SIG-M5 treated with dmso at 0.1 percent for 504 hours (cell line): ENCODE data around the gene OR4D11.
"Not testable (repeated sequence)": the region's sequence is repeated elsewhere in the genome, so short reads cannot be mapped to it uniquely, and the experiment has no call there.

ENCODE experiments used
- DNase-seq: peaks from one replicate; lab custom pipeline; 2025; ENCODE audit not compliant: unreplicated experiment; lab: John Stamatoyannopoulos, UW

OR4D11 gene

DNA sequence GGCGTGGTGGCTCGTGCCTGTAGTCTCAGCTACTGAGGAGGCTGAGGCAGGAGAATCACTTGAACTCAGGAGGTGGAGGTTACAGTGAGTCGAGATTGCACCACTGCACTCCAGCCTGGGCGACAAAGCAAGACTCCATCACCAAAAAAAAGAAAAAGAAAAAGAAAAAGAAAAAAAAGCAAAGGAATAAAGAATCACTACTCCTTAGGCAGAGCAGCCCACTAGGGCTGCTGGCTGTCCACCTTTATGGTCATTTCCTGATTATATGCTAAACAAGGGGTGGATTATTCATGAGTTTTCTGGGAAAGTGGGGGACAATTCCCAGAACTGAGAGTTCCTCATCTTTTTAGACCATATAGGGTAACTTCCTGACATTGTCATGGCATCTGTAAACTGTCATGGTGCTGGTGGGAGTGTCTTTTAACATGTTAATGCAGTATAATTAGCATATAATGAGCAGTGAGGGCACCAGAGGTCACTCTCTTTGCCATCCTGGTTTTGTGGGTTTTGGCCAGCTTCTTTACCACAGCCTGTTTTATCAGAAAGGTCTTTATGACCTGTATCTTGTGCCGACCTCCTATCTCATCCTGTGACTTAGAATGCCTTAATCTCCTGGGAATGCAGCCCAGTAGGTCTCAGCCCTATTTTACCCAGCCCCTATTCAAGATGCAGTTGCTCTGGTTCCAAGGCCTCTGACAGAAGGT lies 44.4 kb downstream of the OR4D11 start:
- not testable (repeated sequence) for DNase-seq

DNA sequence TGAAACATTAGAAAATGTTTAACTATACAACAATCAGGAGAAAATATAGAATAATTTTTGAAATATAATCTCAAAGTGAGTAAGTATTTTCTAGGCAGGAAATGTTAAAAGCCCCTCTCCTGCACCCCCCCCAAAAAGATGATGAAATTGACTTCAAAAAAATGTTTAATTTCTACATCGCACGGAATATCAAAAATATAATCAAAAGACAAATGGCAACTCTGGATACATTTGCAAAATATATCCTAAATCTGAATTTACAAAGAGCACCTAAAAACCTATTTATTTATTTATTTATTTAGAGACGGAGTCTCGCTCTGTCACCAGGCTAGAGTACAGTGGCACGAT lies 44.9 kb downstream of the OR4D11 start:
- DNase-seq: no peak

DNA sequence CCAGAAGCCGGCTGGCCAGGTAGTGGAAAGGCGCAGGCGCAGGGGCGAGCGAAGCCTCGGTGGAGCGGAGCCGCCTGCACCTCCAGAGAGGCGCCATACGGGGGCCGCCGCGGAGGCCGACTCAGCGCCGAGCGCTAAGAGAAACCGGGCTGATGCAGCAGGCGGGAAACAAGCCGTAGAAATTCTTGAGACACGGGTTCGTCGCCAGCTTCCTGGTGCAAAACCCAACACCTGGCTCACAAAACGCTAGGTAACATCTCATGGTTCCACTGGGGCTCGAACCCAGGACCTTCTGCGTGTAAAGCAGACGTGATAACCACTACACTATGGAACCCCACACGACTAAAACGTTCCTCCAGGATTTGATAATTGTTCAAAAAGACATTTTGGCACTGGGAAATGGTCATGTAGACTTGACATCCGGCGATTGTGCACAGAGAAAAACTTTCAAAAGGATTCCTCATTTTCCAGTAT lies 47.0 kb downstream of the OR4D11 start:
- DNase-seq: peak; percentile 88

DNA sequence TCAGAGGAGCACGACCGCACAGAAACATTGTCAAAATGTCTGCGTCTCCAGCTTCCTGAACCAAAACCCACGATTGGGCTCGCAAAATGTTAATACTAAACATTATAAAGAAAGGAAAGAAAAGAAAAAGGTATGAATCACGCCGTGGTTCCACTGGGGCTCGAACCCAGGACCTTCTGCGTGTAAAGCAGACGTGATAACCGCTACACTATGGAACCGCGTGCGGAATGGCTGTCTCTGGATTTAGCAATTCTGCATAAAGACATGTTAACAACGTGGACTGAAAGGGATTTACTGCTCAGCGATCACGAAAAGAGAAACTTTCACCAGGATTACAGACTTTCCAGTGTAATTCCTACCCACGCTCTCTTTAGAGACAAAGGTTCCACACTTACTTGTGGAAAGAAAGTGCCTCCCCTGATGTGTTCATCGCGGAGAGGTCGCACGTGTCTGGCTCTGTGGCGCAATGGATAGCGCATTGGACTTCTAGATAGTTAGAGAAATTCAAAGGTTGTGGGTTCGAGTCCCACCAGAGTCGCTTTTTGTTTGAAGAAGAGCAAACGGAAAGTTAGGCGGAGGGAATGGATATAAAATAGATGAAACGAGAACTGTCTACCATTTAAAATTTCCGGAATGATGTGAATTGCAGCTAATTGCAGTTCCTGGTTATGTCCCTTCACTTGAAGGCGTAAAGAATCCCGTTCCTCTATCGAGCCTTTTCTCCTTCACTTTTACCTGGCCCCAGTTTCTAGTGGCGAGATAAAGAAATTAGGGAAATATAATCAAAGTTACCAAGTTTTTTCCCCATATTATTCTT lies 47.7 kb downstream of the OR4D11 start:
- DNase-seq: peak; percentile 77

DNA sequence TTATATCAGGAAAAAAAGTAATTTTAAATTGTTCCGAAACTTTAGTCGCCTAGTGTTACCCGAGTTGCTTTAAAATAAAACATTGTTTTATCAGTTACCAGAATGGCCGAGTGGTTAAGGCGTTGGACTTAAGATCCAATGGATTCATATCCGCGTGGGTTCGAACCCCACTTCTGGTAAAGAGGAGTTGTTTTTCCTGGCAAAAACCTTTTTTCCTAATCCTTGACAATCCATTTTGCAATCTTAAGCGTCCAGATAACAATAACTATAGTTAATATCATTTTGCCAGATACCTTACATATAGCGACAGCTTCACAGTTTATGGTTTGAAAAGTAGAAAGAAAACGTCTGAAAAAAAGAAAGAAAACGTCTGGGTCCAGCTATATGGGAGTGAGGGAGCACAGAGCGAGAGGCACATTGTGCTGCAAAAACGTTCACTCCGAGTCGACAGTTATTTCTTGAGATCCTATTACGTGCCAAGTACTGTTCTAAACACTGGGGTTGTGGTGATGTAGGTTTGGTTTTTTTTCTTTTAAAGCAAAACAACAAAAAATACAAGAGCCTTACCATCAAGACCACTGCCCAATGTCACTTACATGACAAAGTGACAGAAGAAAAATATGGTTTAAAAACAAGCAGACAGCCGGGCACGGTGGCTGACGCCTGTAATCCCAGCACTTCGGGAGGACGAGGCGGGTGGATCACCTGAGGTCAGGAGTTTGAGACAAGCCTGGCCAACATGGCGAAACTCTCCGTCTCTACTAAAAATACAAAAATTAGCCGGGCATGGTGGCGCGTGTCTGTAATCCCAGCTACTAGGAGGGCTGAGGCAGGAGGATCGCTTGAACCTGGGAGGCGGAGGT lies 48.5 kb downstream of the OR4D11 start:
- no peak for DNase-seq

DNA sequence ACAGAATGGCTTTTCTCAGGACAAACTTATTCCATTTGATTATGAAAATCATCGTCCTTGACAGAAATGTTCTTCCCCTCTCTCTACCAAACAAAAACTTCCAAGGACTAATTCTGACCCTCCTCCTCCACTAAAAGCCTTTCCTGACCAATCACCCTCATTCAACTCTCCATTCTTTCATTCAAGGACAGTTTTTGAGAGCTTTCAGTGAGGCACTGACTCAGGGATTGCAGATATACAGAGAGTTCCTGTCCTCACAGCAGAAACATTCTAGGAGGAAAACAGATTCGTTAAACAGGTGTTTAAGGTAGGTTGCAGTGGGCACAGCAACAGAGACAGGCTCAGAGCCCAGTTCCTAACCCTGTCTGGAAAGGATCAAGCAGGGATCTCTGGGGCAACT lies 49.5 kb downstream of the OR4D11 start:
- DNase-seq: no peak

DNA sequence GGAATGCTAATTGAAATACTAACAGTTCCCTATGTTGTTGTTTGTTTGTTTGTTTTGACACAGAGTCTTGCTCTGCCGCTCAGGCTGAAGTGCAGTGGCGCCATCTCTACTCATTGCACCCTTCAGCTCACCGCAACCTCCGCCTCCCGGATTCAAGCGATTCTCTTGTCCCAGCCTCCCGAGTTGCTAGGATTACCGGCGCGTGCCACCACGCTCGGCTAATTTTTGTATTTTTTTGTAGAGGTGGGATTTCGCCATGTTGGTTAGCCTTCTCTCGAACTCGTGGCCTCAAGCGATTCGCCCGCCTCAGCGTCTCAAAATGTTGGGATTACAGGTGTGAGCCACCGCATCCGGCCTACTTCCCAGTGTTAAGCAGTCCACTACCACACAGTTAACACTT lies 49.9 kb downstream of the OR4D11 start:
- no peak for DNase-seq
